ENCODE data around the gene CNKSR3.

The CNKSR3 gene

GRCh38 chr6:154410619-154411072 lies 99.8 kb downstream of the CNKSR3 start:
- DNase-seq = peak; percentile 77

DNA sequence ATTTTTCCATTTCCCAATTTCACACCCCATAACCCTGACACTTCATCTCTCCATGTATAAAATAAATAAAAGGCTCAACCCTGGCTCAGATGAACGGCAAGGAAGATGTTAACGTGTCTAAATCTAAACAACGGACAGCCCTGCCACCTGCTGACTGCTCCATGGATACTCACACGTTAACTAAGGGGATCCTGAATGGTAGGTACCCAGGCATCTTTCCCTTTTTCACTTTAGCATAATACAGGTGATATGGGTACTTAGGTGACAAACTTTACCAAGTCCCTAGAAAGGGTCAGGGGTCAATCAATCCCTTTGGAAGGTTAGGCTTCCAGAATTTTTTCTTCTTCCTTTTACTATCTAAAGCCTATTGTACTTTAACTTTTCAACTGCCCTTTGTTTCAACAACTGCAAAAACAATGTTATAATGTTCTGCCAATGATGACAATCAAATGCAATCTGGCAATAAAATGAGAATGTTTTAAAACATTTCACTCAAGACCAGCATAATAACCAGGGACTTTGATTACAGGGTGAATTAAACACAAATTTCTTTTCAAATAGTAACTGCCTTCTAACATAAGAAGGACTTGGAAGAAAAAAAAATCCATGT lies 101.5 kb downstream of the CNKSR3 start:
- DNase-seq = no peak

GRCh38 chr6:154407440-154407839 lies 103.0 kb downstream of the CNKSR3 start:
- no peak for DNase-seq

DNA sequence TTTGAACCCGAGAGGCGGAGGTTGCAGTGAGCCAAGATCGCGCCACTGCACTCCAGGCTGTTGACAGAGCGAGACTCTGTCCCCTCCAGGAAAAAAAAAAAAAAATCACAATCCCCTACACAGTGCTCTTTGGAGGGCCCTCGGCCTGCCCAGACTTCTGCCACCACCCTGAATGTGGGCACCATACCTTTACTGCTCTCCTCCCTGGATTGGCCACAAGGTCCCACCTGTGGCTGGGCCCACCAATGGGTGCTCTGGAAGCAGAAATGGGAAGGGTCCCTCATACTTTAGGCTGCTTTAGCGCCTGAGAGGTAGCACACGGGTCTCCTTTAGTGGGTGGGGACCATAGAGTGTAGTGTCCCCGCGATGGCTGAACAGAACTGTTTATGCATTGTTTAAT lies 103.6 kb downstream of the CNKSR3 start:
- no peak for DNase-seq

DNA sequence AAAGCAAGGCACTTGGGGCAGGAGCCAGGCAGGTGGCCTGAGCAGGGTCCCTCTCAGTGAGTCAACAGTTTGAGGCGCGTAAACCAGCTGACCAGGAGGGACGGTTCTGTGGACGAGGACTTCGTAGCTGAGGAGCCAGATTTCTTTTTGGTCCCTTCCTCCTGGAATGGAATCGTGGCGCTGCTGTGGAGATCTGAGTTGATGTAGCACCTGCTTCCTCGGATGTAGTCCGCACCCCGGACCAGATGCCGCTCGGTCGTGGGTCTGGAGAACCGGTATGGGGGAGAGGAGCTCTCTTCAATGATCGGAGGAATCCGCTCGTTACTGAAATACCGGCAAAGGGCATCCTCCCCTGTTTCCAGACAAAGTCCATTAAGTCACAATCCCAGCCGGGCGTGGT lies 104.2 kb downstream of the CNKSR3 start:
- no peak for DNase-seq

DNA sequence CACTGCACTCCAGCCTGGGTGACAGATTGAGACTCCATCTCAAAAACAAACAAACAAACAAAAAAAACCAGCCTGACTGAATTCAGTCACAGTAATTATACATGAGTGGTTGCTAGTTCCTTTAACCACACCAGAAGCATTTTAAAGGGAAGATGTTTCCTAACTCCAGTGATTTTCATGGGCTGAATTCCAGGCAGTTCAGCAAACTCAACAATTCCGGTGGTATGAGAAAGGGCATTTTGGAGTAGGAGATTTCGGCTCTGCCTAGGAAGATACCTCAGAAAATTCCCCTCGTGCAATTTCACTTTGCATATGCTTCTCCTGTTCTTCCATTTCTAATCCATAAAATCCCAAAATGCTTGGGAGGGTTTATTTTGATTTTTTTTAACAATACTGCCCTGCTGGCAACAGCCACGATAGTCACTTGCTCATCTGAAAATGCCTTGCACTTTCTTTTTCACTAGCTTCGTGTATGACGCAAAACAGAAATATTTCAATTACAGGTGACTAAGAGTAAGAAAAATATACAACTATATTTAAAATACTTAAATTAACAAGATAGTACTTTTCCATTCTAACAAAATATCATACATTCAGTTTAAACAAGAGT lies 105.6 kb downstream of the CNKSR3 start:
- no peak for DNase-seq

GRCh38 chr6:154403788-154404187 lies 106.7 kb downstream of the CNKSR3 start:
- no peak for DNase-seq

DNA sequence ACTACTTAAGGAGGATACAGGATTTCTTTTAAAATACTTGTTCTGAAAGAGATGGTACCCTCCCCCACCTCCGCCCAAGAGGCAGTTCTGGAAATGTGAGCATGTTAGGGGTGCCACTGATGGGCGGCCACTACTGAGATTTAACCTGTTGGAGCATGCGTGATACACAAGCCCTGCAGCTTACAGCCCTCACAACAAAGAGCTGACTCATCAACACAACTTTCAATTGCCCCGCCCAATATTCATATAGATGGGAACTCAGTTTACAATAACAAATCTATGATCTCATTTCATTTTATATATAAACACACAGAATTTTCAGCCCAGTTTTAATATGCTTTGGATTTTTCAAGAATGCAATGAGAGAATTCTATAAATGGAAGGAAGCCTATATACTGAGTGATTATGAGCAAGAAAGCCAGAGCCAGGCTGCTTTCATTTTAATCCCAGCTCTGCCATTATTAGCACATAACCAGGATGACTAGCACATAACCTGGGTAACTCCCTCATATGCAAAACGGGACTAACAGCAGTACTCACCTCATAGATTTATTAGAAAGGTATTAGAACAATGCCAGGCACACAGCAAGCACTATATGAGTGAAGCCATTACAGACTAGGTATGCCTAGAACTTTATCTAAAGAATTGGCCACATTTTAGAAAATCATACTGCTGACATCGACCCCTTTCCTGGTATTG lies 108.3 kb downstream of the CNKSR3 start:
- DNase-seq = no peak

GRCh38 chr6:154399097-154399496 lies 111.4 kb downstream of the CNKSR3 start:
- no peak for DNase-seq

DNA sequence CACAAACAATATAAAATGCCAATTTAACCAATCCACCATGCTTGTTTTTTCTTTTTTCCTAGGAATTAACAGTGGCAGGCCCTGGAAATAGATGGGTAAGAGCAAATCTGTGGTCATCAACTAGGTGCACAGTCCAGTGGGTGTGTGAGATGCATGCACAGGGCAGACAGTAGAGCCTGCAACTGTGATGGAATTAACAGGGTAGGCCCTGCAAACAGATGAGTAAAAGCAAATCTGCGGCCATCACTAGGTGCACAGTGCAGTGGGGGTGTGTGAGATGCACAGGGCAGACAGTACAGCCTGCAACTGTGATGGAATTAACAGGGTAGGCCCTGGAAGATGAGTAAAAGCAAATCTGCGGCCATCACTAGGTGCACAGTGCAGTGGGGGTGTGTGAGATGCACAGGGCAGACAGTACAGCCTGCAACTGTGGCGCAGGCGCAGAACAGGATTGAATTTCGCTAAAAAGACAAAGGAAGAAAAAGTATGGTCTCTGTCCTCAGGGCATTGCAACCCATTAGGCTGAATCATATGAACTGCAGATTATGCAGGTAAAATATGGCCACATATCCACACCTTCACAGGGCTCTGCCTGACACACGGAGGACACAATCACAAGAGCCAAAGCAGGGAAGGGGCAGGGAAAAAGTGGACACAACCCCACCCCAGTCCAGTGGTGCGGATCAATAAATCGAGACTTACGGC lies 112.8 kb downstream of the CNKSR3 start:
- no peak for DNase-seq

DNA sequence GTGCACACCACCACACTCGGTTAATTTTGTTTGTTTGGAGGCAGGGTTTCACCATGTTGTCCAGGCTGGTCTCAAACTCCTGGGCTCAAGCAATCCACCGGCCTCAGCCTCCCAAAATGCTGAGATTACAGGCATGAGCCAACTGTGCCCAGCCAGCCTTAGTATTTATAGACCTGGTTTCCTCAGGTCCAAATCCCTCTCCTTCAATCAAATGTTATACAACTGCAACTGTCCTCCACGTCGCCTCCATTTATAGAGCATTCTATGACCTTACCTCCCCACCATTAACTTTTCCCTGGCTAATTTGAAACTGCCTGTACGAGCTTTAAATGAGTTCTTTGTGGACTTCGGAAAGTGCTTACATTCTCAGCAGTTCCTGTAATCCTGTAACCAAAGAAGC lies 114.6 kb downstream of the CNKSR3 start:
- DNase-seq = no peak

DNA sequence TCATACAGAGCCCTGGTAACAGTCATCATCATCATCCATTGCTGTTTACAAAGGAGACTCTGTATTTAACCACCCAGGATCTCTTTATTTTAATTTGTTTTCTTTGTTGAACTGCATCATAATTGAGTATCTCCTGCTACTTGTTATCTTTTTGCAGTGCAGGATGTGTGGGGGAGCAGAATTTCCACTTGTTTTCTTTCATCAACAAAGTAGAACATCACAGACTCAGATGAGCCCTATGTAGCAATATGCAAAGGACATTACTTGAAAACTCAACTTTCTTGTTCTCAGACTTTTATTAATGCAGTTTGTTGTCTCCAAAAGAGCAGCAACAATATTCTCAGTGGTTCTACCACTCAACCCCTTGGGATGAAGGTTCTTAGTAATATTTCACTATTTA lies 115.2 kb downstream of the CNKSR3 start:
- DNase-seq = no peak

DNA sequence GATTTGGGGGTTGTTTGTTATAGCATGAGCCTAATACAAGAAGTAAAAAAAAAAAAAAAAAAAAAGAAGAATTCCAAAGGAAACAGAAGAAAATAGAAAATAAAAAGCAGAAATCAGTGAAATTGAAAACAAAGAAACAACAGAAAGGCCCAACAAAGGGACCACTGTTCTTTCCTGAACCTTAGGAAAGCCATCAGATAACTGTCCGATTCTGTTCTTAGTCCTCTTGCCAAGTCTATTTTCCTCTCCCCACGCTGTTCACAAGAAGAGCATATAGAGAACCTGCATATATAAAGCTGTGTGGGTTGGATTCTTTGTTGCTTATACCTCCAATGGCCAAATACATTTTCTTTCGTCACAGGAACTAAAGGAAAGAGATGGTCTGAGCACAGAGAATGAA lies 115.9 kb downstream of the CNKSR3 start:
- no peak for DNase-seq

DNA sequence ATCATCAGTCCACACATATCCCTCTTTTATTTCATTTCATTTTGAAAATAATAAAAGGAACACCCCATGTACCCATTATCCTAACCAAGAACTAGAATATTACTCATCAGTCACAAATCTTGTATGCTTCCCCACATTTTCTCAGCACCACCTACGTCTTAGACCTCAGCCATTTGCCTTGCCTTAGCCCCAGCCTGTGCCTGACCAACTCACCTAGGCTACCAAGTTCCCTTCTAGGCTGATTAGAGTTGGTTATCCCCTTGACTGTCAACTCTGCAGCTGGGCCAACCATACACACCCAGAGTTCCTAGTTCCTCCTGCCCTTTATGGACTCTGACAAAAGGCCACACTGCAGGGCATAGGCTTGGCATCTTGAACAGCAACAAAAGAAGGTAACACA lies 120.5 kb downstream of the CNKSR3 start:
- no peak for DNase-seq

- DNase-seq = no peak
These were observed 121.7 kb downstream of the CNKSR3 start for GRCh38 chr6:154388803-154389202.

- no peak for DNase-seq
These were observed 123.4 kb downstream of the CNKSR3 start for GRCh38 chr6:154386848-154387717.

GRCh38 chr6:154384191-154384590 lies 126.3 kb downstream of the CNKSR3 start:
- no peak for DNase-seq

- DNase-seq = no peak
These were observed 127.2 kb downstream of the CNKSR3 start for GRCh38 chr6:154383273-154383672.

DNA sequence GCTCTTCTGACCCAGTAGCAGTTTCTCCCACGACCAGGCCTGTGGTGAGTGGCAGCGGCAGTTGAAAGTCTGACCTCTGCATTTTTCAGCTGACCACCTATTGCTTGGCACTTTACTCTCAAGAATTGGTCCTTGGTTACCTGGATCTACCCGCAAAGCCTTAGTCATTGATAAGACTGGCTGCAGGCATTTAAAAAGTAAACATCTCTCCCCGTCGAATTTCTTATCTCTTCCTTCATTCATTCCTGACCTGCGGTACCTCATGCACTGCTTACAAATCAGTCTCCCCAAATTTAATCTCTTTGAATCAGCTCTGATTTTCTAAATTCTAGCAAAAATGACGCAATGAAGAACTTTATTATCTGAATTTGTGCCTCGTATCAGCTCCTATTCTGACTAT lies 127.7 kb downstream of the CNKSR3 start:
- no peak for DNase-seq

DNA sequence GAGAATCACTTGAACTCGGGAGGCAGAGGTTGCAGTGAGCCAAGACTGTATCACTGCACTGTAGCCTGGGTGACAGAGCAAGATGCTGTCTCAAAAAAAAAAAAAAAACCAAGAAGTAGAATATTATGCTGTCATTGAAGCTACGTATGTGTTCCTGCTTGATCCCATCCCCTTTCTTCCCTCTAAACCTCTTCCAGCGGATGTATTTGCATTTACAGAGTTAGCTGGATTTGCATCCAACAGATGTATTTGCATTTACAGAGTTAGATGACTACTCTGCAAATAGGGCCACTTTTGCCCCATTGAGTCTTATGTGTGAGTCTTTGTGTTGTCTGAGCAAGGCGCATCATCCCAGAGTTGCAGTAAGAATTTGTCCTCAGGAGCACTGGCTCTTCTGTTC lies 128.9 kb downstream of the CNKSR3 start:
- no peak for DNase-seq

DNA sequence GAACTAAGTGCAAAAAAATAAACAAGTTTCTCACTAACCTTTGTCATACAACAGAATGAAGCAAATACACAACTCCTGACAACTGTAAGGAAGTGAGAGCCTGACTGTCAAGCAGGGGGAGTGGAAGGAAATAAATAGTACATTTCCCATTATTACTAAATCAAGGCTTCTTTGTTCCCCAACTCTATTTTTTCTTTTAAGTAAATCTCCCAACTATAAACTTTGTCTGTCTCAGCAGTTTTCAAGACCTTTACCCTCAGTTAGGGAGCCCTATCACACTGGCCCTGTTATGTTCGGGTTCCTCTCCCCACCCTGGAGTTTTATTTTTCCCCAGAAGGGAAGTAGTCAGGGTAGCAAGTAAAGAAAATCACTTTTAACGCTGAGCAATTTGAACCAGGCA lies 129.7 kb downstream of the CNKSR3 start:
- no peak for DNase-seq

DNA sequence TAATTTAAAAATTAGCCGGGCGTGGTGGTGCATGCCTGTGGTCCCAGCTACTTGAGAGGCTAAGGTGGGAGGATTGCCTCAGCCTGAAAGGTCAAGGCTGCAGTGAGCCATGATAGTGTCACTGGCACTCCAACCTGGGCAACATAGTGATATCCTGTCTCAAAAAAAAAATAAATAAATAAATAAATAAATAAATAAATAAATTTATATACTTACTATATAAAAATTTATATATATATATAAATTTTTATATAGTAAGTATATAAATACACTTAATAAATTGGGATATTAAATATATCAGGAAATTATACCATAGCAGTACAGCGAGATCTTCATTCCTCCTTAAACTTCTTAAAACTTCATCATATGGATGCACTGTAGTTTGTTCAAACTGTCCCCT lies 130.9 kb downstream of the CNKSR3 start:
- no peak for DNase-seq

DNA sequence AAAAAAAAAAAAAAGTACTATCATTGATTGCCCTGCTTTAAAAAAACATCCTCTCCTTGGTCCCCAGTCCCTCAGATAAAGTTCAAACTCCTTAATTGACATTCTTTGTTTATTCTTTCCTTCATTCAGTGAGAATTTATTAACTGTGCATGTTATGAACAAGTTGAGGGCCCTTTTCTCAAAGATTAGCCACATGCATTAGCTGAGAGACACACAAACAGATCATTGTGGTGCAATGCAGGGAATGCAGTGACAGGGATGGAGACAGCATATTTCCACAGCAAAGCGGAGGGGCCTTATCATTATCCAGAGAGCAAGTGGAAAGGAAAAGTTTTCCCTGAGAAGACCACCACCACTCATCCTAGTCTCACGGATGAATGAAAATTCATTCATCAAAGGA lies 132.0 kb downstream of the CNKSR3 start:
- DNase-seq = no peak
